Ecto neural progenitor cell (in vitro differentiated cells): ENCODE measurements around the gene CHN1.
A peak's percentile ranks its signal among the peaks of the same experiment; 100 is the strongest.

Experiments used
- DNase-seq: peaks from one replicate; pipeline ENCODE4 v3.0.0-alpha.2; 2018; ENCODE audit warnings: low spot score

CHN1 gene

GRCh38 chr2:175004980-175005732 is at the start of gene CHN1:
CHN1 (minus strand) TSS chr2:175005381; CDS start chr2:175004912, 469 bp downstream.
- peak; percentile 91 for DNase-seq

- DNase-seq, result no peak
Observed at GRCh38 chr2:175054340-175054739, 49.2 kb upstream of the CHN1 start.

- no peak for DNase-seq
Observed at GRCh38 chr2:175049661-175050060, 44.5 kb upstream of the CHN1 start.

GRCh38 chr2:175048275-175048674 is 43.1 kb upstream of the CHN1 start:
- no peak for DNase-seq

GRCh38 chr2:175039490-175039889 is 34.3 kb upstream of the CHN1 start:
- no peak for DNase-seq

GRCh38 chr2:175039031-175039430 is 33.9 kb upstream of the CHN1 start:
- DNase-seq, result no peak

GRCh38 chr2:175037941-175038340 is 32.8 kb upstream of the CHN1 start:
- no peak for DNase-seq

GRCh38 chr2:175036582-175037018 is 31.4 kb upstream of the CHN1 start:
- DNase-seq, result no peak

GRCh38 chr2:175035806-175036205 is 30.6 kb upstream of the CHN1 start:
- DNase-seq, result no peak

GRCh38 chr2:175034716-175035115 is 29.5 kb upstream of the CHN1 start:
- no peak for DNase-seq

- peak; percentile 63 for DNase-seq
Observed at GRCh38 chr2:175030380-175031271, 25.4 kb upstream of the CHN1 start.

- DNase-seq, result no peak
Observed at GRCh38 chr2:175027755-175028154, 22.6 kb upstream of the CHN1 start.

GRCh38 chr2:175026385-175026784 is 21.2 kb upstream of the CHN1 start:
- no peak for DNase-seq

GRCh38 chr2:175025946-175026345 is 20.8 kb upstream of the CHN1 start:
- DNase-seq, result no peak

GRCh38 chr2:175025233-175025632 is 20.1 kb upstream of the CHN1 start:
- DNase-seq, result no peak

GRCh38 chr2:175022923-175023322 is 17.7 kb upstream of the CHN1 start:
- no peak for DNase-seq

- no peak for DNase-seq
Observed at GRCh38 chr2:175019566-175020327, 14.6 kb upstream of the CHN1 start.

- DNase-seq, result no peak
Observed at GRCh38 chr2:175017618-175018414, 12.6 kb upstream of the CHN1 start.

GRCh38 chr2:175015340-175015739 is 10.2 kb upstream of the CHN1 start:
- no peak for DNase-seq

GRCh38 chr2:175012516-175012915 is 7.3 kb upstream of the CHN1 start:
- no peak for DNase-seq

- DNase-seq, result no peak
Observed at GRCh38 chr2:175011505-175011904, 6.3 kb upstream of the CHN1 start.

- DNase-seq, result no peak
Observed at GRCh38 chr2:175010848-175011254, 5.7 kb upstream of the CHN1 start.
